ENCODE results near the gene STX2.
"Not testable (repeated sequence)": the region's sequence is repeated elsewhere in the genome, so short reads cannot be mapped to it uniquely, and the experiment has no call there.

STX2 gene

DNA sequence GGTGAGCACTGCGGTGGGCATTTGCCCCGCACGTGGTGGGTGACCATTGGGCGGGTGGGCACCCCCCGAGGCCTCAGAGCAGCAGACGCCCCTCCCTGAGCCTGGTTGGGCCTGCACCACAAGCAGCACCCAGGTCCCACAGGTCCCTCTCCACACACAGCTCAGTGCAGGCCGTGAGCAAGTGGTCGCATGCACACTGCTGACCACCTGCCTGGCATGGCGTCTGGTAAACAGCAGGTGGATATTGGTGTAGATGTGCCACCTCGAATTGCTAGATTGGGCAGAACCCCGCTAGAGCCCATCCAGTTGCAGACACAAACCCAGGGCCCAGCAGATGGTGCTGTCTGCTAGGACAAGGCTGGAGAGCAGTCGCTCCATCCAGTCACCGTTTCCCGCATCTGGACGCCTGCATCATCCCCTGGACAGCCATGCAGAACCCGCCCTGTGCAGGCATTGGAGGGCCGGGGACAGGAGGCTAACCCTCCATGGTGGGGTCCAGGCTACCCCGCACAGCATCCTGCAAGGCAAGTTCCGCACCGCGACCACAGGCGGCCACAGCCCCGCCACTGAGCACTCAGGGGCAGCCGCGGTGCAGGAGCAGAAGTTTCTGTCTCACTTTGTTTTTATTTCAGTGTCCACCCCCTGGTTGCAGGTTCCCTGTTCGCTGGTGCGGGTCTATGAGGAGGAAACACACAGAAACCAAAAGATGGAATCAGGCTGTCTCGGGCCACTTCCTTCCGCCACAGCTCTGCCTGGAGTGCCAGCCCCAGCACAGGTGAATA, 77.3 kb downstream of the STX2 start:
- TF ChIP-seq, protein P1, sequence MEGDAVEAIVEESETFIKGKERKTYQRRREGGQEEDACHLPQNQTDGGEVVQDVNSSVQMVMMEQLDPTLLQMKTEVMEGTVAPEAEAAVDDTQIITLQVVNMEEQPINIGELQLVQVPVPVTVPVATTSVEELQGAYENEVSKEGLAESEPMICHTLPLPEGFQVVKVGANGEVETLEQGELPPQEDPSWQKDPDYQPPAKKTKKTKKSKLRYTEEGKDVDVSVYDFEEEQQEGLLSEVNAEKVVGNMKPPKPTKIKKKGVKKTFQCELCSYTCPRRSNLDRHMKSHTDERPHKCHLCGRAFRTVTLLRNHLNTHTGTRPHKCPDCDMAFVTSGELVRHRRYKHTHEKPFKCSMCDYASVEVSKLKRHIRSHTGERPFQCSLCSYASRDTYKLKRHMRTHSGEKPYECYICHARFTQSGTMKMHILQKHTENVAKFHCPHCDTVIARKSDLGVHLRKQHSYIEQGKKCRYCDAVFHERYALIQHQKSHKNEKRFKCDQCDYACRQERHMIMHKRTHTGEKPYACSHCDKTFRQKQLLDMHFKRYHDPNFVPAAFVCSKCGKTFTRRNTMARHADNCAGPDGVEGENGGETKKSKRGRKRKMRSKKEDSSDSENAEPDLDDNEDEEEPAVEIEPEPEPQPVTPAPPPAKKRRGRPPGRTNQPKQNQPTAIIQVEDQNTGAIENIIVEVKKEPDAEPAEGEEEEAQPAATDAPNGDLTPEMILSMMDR (IDR thresholded peaks at IDR 0.05; ENCODE audit: insufficient read depth, missing control alignments) = peak; percentile 46
- peak; percentile 70 for DNase-seq (ENCODE audit: insufficient read length, low spot score)
- FAIRE-seq = no peak

DNA sequence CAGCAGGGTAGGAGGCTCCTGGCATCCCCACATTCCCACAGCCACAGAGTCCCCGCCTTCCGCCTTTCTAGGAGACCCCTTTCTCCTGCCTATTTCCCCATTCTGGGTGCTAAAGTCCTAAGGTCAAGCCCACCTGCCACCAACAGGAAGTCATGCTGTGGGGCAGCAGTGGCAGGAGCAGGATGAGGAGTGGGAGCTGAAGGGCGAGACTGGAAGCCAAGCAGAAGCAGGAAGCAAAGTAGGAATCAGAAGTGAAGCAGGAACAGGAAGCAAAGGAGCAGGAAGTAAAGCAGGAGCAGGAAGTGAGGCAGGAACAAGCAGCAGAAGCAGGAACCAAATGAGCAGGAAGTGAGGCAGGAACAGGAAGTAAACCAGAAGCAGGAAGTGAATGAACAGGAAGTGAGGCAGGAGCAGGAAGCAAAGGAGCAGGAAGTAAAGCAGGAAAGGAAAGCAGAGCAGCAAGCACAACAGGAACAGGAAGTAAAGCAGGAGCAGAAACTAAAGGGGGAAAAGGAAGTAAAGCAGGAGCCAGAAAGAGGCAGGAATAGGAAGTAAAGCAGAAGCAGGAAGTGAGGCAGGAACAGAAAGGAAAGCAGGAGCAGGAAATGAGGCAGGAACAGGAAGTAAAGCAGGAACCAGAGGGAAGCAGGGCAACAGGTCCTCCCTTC, 84.7 kb downstream of the STX2 start:
- no peak for DNase-seq (ENCODE audit: insufficient read length, low spot score)
- TF ChIP-seq, protein P1 (IDR thresholded peaks at IDR 0.05; ENCODE audit: insufficient read depth, missing control alignments) = no peak
- FAIRE-seq = no peak

DNA sequence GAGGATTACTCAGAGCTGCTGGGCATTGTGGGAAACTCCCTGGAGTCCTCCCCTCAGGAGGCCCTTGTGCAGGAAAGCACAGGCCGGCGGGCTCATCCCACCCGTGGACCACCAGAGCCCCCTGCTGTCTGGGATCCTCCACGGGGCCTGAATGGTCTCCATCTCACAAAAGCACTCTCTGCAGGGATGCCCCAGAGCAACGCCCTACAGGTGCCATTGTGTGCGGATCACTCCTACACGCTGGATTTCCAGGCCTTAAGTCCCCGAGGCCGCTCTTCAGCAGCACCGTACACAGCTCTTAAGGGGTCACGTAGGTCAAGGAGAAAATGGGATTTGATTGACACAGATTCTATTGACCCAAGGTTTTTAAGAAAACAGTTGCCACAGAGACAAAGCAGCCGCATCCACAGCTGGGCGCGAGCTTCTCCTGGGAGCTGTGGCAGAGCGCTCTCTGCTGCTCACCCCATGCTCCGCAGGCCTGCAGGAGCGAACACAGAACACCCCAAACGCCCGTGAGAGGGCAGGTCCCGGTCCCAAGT, 86.3 kb downstream of the STX2 start:
- DNase-seq (ENCODE audit: insufficient read length, low spot score) = no peak
- no peak for FAIRE-seq

DNA sequence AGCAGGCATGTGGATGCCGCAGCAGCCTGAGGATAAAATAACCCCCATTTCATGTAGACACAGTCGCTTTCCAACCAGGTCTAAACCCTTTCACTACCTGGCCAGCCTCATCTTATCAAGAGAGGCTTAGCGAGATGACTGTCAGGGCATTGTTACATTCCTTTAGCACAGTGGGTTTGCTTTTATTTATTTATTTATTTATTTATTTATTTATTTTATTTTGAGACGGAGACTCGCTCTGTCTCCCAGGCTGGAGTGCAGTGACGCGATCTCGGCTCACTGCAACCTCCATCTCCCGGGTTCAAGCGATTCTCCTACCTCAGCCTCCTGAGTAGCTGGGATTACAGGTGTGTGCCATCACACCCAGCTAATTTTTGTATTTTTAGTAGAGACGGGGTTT, 87.0 kb downstream of the STX2 start:
- FAIRE-seq; DNase-seq (ENCODE audit: insufficient read length, low spot score): not testable (repeated sequence)

More for the DNA sequence above, 86.3 kb downstream of the STX2 start:
- TF ChIP-seq, protein P1 (IDR thresholded peaks at IDR 0.05; ENCODE audit: insufficient read depth, missing control alignments) = no peak

DNA sequence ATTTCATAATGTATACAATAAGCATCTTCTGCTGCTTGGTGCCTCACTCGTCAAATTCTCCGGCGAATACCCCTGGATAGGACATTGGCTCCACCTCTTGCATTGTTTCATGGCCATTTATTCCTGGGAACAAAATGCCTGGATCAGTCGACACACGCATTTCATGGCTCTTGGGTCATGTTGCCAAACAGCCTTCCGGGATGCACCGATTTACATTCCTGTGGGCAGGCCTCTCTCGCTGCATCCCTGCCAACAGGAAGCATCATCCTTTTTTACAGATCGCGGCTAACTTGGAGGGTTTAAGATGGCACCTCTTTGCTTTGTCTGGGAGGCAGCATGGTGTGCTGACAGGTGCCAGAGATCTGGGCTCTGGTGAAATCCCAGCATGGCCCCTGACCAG, 90.3 kb downstream of the STX2 start:
- no peak for FAIRE-seq
- no peak for DNase-seq (ENCODE audit: insufficient read length, low spot score)
- TF ChIP-seq, protein P1 (IDR thresholded peaks at IDR 0.05; ENCODE audit: insufficient read depth, missing control alignments) = no peak

DNA sequence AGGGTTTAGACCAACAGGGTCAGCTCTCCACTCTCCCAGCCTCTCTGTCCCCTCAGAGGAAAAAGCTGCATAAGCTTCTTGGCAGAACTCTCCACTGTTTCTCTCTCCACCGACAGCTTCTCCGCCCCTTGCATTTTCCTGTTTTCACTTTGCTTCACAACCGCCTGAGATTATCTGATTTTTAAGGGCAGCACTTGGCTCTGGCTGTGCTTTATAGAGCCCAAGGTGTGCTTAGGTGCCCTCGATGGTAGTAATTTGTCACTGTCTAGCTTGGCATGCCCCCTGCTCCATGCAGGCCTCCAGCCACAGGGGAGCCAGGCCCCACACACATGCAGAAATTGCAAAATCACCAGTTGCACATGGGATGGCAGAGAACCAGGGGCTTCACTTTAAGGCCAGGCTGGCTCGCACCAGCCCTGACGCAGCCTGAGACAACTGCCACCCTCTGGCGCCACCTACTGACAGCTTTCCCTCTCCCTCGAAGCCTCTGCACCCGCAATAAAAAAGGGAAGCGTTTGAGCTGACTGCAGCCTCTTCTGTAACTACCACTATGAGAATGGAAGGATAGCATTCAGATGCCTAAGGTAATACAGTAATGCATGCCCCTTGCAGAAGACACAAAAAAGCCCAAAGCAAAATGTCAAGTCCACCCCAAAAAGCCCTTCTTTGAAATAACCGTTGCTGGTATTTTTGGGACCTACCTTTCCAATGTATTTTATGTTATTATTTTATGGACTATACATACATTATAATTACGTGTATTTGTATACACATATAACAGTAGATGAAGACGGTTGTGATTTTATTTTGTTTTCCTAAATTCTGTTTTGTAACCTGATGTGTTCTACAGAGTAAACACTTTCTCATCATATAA, 90.9 kb downstream of the STX2 start:
- TF ChIP-seq, protein P1 (IDR thresholded peaks at IDR 0.05; ENCODE audit: insufficient read depth, missing control alignments) = peak; percentile 93
- peak; percentile 43 for DNase-seq (ENCODE audit: insufficient read length, low spot score)
- FAIRE-seq = peak; percentile 25

DNA sequence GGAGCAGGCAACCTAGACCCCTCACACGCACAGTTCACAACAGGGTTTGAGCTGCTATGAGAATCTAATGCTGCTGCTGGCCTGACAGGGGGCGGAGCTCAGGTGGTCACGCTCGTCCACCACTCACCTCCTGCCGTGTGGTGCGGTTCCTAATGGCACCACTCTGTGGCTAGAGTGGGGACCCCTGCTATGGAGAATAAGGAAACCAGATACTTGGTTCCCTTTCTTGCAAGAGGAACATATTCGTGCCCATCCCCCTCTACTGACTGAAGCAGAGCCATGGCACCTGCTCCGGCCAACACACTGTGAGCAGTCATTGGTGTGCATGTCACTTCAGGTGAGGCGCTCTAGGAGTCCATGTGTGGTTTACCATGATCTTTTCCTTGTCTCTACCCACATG, 92.5 kb downstream of the STX2 start:
- DNase-seq (ENCODE audit: insufficient read length, low spot score) (no peak), FAIRE-seq (no peak)
- TF ChIP-seq, protein P1 (IDR thresholded peaks at IDR 0.05; ENCODE audit: insufficient read depth, missing control alignments) = no peak

Data from D721Med (cell line).